Measurements from ENCODE around the gene LITAFD.
"Not testable (repeated sequence)": the region's sequence is repeated elsewhere in the genome, so short reads cannot be mapped to it uniquely, and the experiment has no call there.

The LITAFD gene

DNA sequence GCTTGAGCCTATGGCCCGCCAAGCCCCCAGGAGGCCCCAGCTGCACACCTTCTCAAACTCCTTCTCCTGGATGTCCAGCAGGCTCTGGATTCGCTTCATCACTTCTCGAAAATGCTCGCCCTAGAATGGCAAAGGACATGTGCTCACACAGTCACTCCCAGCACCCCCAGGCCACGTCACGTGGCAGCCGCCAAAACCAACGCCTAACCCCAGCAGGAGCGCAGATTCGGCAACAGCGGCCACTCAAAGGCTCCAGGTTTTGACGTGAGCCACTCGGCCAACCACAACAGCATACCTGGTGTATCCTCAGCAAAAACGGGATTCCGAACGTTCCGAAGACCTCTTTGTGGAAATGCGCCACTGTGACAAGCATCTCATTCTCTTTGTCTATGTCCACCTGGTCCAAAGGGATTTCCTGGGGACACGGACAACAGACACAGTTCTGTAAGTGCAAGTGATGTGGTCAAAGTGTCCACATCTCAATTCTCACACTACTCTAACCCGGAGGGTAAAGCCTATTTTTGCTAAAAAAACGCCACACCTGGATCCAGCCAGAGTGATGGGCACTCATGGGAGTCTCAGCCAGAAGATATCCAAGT, 12.7 kb downstream of the LITAFD start:
- DNase-seq = no peak

- DNase-seq = no peak
Observed at GRCh38 chr16:8898660-8899318, 16.6 kb downstream of the LITAFD start.

- DNase-seq = no peak
Observed at GRCh38 chr16:8899709-8900317, 17.7 kb downstream of the LITAFD start.

DNA sequence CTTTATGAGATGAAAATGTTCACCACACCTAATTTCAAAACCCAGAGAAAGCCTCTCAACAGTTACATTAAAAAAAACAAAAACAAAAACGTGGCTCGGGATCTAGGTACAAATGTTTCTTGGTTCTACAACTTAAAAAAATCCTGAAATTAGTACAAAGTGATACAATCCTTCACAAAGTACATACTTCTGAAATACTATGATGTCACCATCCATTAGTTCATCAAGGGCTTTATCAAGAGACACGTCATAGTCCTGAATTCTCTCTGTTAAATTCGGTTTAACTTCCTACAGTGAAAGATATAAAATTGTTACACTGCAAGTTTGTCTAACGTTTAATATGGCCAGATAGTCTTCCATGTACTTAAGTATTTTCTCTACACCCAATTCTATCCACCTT, 18.2 kb downstream of the LITAFD start:
- no peak for DNase-seq

DNA sequence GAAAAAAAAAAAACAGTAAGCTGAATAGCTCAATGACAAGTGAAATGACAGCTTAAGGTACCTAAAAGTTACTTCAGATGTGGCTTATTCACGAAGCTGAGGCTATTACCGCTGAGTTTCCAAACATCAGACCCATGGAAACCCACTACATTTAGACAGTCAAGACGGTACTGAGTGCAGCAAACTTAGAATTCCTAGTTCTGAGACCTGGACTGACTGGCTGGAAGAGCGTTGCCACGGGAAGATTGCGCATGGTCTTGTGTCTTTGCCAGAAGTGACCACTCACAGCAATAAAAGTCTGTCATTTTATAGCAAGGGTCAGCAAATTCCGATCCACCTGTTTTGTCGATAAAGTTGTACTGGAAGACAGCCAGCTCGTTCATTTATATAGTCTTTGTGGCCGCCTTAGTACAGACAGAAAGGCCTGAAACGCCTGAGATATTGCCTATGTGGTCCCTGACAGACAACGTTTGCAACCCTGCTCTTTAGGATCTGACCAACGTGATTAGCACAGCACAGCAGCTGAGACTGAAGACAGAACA, 19.2 kb downstream of the LITAFD start:
- DNase-seq = no peak

DNA sequence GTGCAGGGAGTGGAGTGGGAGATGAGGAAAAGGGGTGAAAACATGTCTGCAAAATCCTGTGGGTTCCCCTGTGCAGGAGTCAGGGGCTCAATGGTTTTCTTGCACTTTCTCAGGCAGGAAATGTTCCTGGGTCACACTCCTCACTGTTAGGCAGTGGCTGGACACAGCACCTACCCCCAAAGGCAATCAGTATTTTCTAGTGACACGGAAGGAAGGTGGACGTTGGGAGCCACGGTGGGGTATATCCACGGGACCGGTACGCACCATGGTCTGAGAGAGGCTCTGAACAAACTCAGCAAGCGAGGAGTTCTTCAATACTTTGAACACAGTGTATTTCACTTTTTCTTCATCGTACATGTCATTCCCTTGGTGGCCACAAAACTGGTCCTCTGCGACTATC, 20.9 kb downstream of the LITAFD start:
- DNase-seq = no peak

DNA sequence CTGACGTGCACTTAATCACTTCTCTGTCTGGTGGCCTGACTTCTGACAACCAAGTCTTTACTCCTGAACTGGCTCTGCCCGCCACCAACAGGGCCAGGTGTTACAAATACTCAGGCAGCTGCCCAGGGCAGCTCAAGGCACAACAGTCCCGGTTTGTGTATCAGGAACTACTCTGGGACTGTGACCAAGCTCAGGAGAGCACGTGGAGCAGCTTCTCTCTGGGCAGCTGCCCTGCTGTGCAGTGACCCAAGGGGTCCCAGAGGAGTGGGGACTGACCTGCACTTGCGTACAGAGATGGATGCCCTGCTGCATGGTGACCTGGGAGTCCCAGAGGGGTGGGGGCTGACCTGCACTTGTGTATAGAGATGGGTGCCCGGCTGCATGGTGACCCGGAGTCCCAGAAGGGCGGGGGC, 21.9 kb downstream of the LITAFD start:
- no peak for DNase-seq

DNA sequence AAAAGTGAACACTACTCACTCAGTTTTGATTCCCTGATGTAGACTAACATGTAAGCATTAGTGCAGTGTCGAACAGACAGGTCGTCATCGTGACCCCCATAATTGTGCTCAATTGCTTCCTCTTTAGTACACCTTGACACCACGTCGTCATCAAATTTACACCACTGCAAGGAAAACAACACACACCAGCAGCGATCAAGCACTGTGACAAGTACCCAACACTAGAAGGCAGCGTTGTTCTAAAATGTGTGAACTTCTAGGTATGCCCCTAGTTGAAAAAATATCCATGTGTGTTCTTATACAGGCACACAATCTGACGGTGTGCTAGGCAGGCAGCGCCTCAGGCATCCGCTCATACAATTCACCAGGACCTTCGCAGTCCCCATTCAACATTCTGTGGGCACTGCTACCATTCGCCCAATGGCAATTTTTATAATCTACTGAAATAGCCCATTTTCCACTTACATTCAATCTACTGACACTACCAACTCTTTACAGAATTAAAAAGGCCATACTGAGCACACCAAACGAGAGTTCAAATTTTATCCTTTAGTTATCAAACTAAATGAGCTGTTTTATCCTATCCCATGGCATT, 23.1 kb downstream of the LITAFD start:
- DNase-seq = no peak

DNA sequence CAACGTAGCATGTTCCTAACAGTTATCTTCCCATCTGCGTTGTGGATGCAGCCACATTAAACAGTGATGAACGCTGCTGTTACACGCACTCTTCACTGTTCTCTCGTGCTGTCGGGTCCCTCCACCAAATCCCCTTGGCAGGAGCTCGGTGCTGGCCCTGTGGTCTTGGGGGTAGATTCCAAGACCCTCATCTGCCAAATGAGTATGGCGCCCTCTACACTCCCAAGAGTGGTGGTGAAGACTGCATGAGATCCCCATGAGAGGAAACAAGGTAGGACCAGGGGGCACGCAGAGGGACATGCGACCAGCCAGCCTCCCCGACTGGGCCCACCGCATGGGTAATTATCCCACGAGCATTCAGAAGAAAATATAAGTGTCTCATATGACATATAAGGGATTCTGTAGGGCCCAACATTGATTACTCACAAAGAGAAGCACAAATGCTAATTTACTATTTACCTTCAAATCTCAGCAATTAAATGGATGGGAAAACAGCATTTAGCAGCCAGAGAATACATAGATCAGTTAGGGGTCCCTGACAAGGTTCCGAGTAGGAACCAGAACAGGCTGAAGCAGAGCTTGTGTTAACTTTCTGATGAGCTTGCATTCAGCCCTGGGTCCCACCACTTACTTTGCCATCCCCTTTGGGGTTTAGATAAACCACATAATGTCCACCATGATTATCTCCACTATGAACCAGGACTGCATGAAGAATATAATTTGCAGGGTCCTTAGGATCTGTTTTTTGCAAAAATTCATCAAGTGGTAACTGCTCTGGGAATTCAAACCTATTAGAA, 23.8 kb downstream of the LITAFD start:
- DNase-seq = no peak

- DNase-seq = no peak
Observed at GRCh38 chr16:8907096-8907495, 24.9 kb downstream of the LITAFD start.

DNA sequence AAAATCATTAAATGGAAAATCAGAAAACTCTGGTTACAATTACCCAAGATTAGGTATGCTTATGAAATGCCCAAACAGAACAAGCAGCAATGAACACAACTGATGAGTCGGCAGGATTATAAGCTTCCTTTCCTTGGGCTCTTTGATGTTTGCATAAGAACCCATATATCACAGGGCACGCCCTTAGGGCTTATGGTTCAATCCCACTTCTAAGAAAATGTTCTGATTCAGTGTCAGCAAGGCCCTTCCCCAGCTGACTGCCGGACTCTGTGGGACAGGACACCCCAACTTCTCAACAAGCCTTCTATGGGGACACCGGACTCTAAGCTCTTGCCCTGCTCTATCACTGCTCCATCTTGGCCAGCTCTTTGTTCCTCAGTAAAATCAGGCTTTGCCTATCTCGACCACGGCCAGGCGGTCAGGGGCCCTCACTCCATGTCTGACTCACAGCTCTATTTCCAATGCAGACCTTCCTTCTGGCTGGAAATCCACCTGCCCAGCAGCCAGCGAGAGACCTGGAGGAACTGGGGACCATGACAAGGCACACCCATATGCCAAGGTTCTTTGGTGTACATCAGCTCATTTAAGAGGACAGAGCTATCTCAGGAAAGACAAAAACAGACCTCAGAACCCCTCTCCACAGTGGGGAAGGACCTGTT, 26.8 kb downstream of the LITAFD start:
- DNase-seq = no peak

- no peak for DNase-seq
Observed at GRCh38 chr16:8910811-8911210, 28.7 kb downstream of the LITAFD start.

DNA sequence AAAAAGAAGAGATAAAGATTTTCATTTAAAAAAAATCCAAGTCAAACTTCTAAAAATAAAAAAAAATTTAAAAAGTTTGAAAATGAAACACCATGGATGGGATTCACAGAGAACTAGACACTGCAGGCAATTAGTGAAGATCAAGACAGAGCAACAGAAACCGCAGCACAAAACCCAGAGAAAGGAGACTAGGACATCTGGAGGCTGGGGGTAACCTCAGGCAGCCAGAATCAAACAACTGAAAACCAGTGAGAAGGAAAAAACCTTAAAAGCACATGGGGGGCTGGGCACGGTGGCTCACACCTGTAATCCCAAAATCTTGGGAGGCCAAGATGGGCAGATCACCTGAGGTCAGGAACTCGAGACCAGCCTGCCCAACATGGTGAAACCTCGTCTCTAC, 30.6 kb downstream of the LITAFD start:
- DNase-seq = no peak

DNA sequence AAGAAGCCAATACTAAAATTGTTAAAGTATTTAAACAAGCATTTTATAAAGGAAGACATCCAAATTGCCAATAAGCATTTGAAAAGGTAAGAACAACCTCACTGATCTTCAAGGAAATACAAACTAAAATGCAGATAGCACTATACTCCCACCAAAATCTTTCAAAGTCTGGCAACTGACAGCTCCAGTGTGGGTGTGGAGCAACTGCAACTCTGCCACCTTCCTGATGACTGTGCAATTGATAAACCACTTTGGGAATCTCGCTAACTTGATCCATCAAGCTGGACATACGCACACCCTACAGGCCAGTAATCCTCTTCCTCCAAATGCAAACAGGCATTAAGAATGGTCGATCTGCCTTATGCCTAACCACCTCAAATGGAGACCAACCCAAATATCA, 31.9 kb downstream of the LITAFD start:
- DNase-seq = no peak

- DNase-seq = no peak
Observed at GRCh38 chr16:8915722-8916301, 33.7 kb downstream of the LITAFD start.

DNA sequence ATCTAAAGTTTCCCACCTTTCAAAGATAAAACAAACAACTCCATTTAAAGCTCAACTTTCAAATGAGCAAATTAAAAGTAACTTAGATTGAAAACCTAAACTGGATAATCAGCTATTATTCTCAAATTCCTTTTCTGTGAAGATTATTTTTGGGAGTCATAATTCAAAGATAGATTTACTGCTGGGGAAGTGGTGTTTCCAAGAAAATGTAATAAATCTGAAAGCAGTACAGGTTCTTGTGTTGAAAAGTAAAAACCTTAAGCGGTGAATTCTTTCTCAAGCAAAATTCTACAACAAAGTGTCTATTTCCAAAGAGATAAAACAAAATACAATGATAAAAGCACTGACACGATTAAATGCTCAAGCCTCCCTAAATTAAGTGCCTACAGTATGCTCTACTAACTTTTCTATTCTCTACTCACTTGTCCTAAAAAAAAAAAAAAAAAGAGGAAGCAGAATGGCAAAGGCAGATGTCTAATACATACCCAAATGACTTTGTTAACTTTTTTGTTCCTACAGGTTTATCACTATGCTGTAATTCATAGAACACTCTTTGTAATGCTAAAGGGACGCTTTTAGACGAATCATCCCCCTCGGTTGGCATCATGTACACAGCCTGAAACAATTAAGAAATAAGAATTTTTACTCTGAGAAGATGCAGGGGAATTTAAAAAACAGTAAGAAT, 34.5 kb downstream of the LITAFD start:
- no peak for DNase-seq

GRCh38 chr16:8917336-8917735, 35.2 kb downstream of the LITAFD start:
- DNase-seq = not testable (repeated sequence)

DNA sequence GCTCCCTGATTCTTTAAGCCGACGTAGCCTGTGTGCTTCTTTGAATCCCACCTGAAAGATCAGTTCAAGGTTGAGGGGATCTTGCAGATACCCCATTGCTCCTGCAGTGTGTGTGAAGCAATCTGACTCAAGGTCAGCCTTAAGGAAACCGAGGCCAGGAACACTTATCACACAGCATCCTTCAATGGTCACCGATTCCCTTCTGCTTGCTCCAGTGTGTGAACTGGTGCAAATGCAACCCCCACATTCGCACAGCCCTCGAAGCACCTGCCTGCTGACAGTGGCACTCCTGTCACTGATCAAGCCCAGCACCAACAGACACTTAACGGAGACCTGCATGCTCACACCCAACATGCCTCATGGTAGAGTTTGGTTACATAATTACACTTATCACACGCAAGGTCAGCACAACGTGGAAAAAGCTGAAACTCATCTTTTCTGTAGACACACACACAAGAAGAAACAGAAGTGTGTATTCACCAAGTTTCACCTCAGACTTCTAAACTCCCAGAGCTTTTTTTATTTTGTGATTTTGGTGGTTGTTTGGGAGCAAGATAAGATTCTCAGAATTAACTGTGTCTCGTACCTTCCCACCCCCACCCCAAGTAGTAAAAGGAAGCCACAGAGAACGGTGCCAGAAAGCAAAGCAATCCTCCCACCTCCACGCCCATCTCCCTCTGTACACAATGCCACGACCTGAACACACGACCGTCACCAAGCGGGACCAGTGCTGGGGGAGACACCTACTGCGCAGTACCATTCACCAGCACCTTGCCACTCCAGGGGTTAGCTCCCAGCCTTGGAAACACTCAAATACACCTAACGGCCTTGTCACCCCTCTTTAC, 37.2 kb downstream of the LITAFD start:
- DNase-seq = no peak

- DNase-seq = no peak
Observed at GRCh38 chr16:8919934-8920462, 37.8 kb downstream of the LITAFD start.

All from C1 segment of cervical spinal cord (tissue), 14 donors.